ENCODE measurements around the gene IFIT2. TPM values are rescaled to one million over a fixed set of nuclear protein-coding genes. Genes with fewer than 3 reads are reported as not detected.

The IFIT2 gene
- total RNA-seq, 1 experiment from 2014 or later, result 1.0 TPM

DNA sequence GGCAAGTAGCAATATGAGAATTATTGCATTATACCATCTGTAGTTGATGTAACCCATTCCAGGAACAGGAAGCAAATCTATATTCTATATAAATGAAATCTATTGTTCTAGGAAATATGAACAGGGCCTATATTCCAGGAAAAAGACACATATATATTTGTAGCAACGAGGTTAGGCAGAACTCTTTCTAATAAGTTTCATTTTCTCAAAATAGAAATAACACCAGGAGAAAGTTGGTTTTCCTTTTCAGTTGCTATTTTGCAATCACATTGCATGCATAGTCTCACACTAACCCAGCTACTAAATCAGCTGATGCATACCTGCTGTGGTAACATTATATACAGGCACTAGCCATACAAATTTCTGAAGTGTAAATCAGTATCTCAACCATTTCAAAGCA is 6.2 kb upstream of the IFIT2 start:
- Histone ChIP-seq H3K36me3 (ENCODE audit: control insufficient read depth in 1 of 2, insufficient read depth in 2 of 2, low read length in 2 of 2) (no peaks in the 10 kb centered on the region), H3K4me3 (replicated peaks in 1 of 2; ENCODE audit: low read depth in 1 of 2, low read length in 2 of 2) (no peak overlapping the region), H2AFZ (ENCODE audit: low read depth, low read length, poor library complexity, severe bottlenecking) (no peak overlapping the region), H3K4me2 (ENCODE audit: low read length) (no peak overlapping the region), H4K20me1 (ENCODE audit: insufficient read depth) (no peaks in the 10 kb centered on the region), H3K79me2 (ENCODE audit: insufficient read depth, low read length) (no peaks in the 10 kb centered on the region), H3K9ac (ENCODE audit: low read length) (no peak overlapping the region), H3K4me1 (ENCODE audit: control insufficient read depth in 1 of 2, insufficient read depth in 2 of 2, low read length in 2 of 2) (no peaks in the 10 kb centered on the region), H3K27me3 (ENCODE audit: insufficient read depth, low read length) (no peaks in the 10 kb centered on the region), H3K27ac (ENCODE audit: low read depth, low read length) (no peak overlapping the region), H3K9me3 (ENCODE audit: control insufficient read depth in 1 of 2, insufficient read depth in 1 of 2, low read depth in 1 of 2, low read length in 2 of 2) (no peaks in the 10 kb centered on the region), H3K9me2 (ENCODE audit: insufficient read depth) (no peaks in the 10 kb centered on the region)
- TF ChIP-seq EGR1 (IDR thresholded peaks at IDR 0.05; ENCODE audit: low read depth), result no peak
- no peak for TF ChIP-seq CEBPB (IDR thresholded peaks at IDR 0.05; ENCODE audit: low read depth)
- TF ChIP-seq, protein P1, sequence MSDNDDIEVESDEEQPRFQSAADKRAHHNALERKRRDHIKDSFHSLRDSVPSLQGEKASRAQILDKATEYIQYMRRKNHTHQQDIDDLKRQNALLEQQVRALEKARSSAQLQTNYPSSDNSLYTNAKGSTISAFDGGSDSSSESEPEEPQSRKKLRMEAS (IDR thresholded peaks at IDR 0.05), result no peak
- TF ChIP-seq SP1 (IDR thresholded peaks at IDR 0.05; ENCODE audit: low read depth), result no peak
- TF ChIP-seq CBX3 (IDR thresholded peaks at IDR 0.05; ENCODE audit: low read depth), result no peak
- no peak for TF ChIP-seq FOSL1 (IDR thresholded peaks at IDR 0.05; ENCODE audit: low read depth)
- TF ChIP-seq ELF1 (IDR thresholded peaks at IDR 0.05; ENCODE audit: borderline replicate concordance, low read depth), result no peak
- no peak for TF ChIP-seq RAD21 (IDR thresholded peaks at IDR 0.05; ENCODE audit: low read depth)
- TF ChIP-seq, protein P2, sequence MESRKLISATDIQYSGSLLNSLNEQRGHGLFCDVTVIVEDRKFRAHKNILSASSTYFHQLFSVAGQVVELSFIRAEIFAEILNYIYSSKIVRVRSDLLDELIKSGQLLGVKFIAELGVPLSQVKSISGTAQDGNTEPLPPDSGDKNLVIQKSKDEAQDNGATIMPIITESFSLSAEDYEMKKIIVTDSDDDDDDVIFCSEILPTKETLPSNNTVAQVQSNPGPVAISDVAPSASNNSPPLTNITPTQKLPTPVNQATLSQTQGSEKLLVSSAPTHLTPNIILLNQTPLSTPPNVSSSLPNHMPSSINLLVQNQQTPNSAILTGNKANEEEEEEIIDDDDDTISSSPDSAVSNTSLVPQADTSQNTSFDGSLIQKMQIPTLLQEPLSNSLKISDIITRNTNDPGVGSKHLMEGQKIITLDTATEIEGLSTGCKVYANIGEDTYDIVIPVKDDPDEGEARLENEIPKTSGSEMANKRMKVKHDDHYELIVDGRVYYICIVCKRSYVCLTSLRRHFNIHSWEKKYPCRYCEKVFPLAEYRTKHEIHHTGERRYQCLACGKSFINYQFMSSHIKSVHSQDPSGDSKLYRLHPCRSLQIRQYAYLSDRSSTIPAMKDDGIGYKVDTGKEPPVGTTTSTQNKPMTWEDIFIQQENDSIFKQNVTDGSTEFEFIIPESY (IDR thresholded peaks at IDR 0.05; ENCODE audit: extremely low read depth, insufficient replicate concordance, low read length), result no peak
- TF ChIP-seq POLR2A (IDR thresholded peaks at IDR 0.05; ENCODE audit: borderline replicate concordance, extremely low read depth, insufficient read depth, insufficient read length), result no peak
- TF ChIP-seq EZH2 (IDR thresholded peaks at IDR 0.05), result no peak
- TF ChIP-seq, protein P3, sequence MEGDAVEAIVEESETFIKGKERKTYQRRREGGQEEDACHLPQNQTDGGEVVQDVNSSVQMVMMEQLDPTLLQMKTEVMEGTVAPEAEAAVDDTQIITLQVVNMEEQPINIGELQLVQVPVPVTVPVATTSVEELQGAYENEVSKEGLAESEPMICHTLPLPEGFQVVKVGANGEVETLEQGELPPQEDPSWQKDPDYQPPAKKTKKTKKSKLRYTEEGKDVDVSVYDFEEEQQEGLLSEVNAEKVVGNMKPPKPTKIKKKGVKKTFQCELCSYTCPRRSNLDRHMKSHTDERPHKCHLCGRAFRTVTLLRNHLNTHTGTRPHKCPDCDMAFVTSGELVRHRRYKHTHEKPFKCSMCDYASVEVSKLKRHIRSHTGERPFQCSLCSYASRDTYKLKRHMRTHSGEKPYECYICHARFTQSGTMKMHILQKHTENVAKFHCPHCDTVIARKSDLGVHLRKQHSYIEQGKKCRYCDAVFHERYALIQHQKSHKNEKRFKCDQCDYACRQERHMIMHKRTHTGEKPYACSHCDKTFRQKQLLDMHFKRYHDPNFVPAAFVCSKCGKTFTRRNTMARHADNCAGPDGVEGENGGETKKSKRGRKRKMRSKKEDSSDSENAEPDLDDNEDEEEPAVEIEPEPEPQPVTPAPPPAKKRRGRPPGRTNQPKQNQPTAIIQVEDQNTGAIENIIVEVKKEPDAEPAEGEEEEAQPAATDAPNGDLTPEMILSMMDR (IDR thresholded peaks at IDR 0.05 in 2 of 3, conservative IDR thresholded peaks at IDR 0.05 in 1 of 3; ENCODE audit: borderline replicate concordance in 1 of 3, insufficient read depth in 1 of 3, low read depth in 2 of 3, low read length in 2 of 3), result no peak
- TF ChIP-seq SRF (IDR thresholded peaks at IDR 0.05; ENCODE audit: low read depth), result no peak
- TF ChIP-seq, protein P4, sequence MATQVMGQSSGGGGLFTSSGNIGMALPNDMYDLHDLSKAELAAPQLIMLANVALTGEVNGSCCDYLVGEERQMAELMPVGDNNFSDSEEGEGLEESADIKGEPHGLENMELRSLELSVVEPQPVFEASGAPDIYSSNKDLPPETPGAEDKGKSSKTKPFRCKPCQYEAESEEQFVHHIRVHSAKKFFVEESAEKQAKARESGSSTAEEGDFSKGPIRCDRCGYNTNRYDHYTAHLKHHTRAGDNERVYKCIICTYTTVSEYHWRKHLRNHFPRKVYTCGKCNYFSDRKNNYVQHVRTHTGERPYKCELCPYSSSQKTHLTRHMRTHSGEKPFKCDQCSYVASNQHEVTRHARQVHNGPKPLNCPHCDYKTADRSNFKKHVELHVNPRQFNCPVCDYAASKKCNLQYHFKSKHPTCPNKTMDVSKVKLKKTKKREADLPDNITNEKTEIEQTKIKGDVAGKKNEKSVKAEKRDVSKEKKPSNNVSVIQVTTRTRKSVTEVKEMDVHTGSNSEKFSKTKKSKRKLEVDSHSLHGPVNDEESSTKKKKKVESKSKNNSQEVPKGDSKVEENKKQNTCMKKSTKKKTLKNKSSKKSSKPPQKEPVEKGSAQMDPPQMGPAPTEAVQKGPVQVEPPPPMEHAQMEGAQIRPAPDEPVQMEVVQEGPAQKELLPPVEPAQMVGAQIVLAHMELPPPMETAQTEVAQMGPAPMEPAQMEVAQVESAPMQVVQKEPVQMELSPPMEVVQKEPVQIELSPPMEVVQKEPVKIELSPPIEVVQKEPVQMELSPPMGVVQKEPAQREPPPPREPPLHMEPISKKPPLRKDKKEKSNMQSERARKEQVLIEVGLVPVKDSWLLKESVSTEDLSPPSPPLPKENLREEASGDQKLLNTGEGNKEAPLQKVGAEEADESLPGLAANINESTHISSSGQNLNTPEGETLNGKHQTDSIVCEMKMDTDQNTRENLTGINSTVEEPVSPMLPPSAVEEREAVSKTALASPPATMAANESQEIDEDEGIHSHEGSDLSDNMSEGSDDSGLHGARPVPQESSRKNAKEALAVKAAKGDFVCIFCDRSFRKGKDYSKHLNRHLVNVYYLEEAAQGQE (IDR thresholded peaks at IDR 0.05; ENCODE audit: low read depth), result no peak
- TF ChIP-seq TCF7L2 (IDR thresholded peaks at IDR 0.05; ENCODE audit: borderline replicate concordance, extremely low read depth, insufficient read depth, insufficient read length), result no peak
- no peak for TF ChIP-seq YY1 (IDR thresholded peaks at IDR 0.05; ENCODE audit: extremely low read depth, insufficient replicate concordance, low read depth, low read length)
- no peak for TF ChIP-seq EZH2phosphoT487 (IDR thresholded peaks at IDR 0.05; ENCODE audit: borderline replicate concordance)
- TF ChIP-seq JUND (IDR thresholded peaks at IDR 0.05), result no peak
- no peak for TF ChIP-seq ZFX (IDR thresholded peaks at IDR 0.05)
- ChIA-PET POLR2A (no interaction called here), RAD21 (ENCODE audit: low non-redundant PET in 1 of 2, low total read pairs in 2 of 2, uncharacterized antibody in 2 of 2, unreplicated experiment in 2 of 2) (no interaction called here), CTCF (no interaction called here)
- DNase-seq (ENCODE audit: low read depth, low spot score) (no peak), ATAC-seq (no peak)
- intact Hi-C loops (cut with micrococcal nuclease), result no loop called here
- no TSS peak for BruUV-seq (replicated peaks)

Measured in HCT116 (cell line).